ENCODE data around the gene RECK.

Gene RECK

GRCh38 chr9:36041506-36041905, 4.8 kb downstream of the RECK start:
- H3K27me3 ChIP-seq (ENCODE audit: control insufficient read depth, insufficient read depth, low read length), result no peaks in the 10 kb centered on the region
- H3K27ac ChIP-seq (ENCODE audit: low read length), result no peak overlapping the region
- peaks cover 4% of the 10 kb centered on the region for H3K4me1 ChIP-seq (ENCODE audit: control insufficient read depth, low read depth, low read length)
- no peak overlapping the region for H3K9ac ChIP-seq (ENCODE audit: low read length)
- no peaks in the 10 kb centered on the region for H3K36me3 ChIP-seq (ENCODE audit: control insufficient read depth, low read depth, low read length)
- no peak overlapping the region for H3K4me3 ChIP-seq (ENCODE audit: low read length)
- no peaks in the 10 kb centered on the region for H3K9me3 ChIP-seq (ENCODE audit: control insufficient read depth, low read depth, low read length)

DNA sequence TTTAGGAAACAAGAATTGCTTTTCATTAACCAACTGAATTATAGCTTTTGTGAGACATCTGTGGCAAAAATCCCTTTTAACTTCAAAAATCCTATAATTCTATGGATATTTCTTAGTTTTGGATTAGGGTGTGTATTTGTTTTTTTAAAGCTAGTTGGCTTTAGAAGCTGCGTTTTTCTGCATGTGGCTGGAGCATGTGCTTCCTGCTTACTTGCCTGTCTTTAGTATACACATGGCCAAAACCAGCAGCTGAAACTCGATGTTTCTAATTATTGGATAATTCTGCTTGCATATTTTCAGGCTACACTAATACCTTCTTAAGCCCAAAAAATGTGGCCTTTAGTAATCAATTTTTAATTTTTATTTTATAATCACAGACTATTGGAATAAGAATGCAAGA, 8.9 kb downstream of the RECK start:
- Histone ChIP-seq H3K27me3 (ENCODE audit: control insufficient read depth, insufficient read depth, low read length) (no peaks in the 10 kb centered on the region), H3K36me3 (ENCODE audit: control insufficient read depth, low read depth, low read length) (no peaks in the 10 kb centered on the region), H3K9ac (ENCODE audit: low read length) (no peak overlapping the region), H3K27ac (ENCODE audit: low read length) (no peak overlapping the region), H3K9me3 (ENCODE audit: control insufficient read depth, low read depth, low read length) (no peaks in the 10 kb centered on the region), H3K4me3 (ENCODE audit: low read length) (no peak overlapping the region), H3K4me1 (ENCODE audit: control insufficient read depth, low read depth, low read length) (peaks cover 12% of the 10 kb centered on the region)

GRCh38 chr9:36046923-36047322, 10.2 kb downstream of the RECK start:
- no peaks in the 10 kb centered on the region for H3K9me3 ChIP-seq (ENCODE audit: control insufficient read depth, low read depth, low read length)
- no peak overlapping the region for H3K27ac ChIP-seq (ENCODE audit: low read length)
- H3K36me3 ChIP-seq (ENCODE audit: control insufficient read depth, low read depth, low read length), result no peaks in the 10 kb centered on the region
- peaks cover 12% of the 10 kb centered on the region for H3K4me1 ChIP-seq (ENCODE audit: control insufficient read depth, low read depth, low read length)
- no peak overlapping the region for H3K9ac ChIP-seq (ENCODE audit: low read length)
- H3K27me3 ChIP-seq (ENCODE audit: control insufficient read depth, insufficient read depth, low read length), result no peaks in the 10 kb centered on the region
- H3K4me3 ChIP-seq (ENCODE audit: low read length), result no peak overlapping the region

DNA sequence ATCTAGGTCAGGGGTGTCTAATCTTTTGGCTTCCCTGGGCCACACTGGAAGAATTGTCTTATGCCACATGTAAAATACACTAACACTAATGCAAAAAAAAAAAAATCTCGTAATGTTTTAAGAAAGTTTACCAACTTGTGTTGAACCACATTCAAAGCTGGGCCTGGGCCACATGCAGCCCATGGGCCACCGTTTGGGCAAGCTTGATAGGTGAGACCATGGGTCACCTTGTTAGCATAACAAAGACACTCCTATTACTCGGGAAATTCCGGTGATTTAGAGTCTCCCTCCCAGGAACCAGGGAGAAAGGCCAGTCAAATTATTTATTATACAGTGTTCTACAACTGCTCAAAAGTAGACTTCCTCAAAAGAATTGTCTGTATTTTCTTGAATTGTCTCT, 12.7 kb downstream of the RECK start:
- no peaks in the 10 kb centered on the region for H3K27me3 ChIP-seq (ENCODE audit: control insufficient read depth, insufficient read depth, low read length)
- H3K4me3 ChIP-seq (ENCODE audit: low read length), result no peak overlapping the region
- H3K27ac ChIP-seq (ENCODE audit: low read length), result peak overlapping the region; percentile 35
- no peak overlapping the region for H3K9ac ChIP-seq (ENCODE audit: low read length)
- H3K9me3 ChIP-seq (ENCODE audit: control insufficient read depth, low read depth, low read length), result no peaks in the 10 kb centered on the region
- H3K36me3 ChIP-seq (ENCODE audit: control insufficient read depth, low read depth, low read length), result no peaks in the 10 kb centered on the region
- peaks cover 12% of the 10 kb centered on the region for H3K4me1 ChIP-seq (ENCODE audit: control insufficient read depth, low read depth, low read length)

DNA sequence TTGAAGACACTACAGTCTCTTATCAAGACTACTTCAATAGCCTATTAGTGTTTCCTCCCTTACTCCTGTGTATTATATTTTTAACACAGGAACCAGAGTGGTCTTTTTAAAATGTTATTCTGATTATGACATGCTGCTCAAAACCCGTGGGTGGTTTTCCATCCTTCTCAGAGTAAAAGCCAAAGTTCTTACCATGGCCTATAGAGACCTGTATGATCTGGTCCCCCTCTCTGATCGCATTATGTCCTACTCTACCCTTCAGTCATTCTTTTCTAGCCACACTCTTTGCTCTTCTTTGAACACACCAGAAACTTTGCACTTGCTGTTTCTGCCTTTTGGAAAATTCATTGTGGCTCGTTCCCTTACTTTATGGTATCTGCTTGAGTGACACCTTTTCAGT, 13.8 kb downstream of the RECK start:
- Histone ChIP-seq H3K27me3 (ENCODE audit: control insufficient read depth, insufficient read depth, low read length) (no peaks in the 10 kb centered on the region), H3K4me1 (ENCODE audit: control insufficient read depth, low read depth, low read length) (peaks cover 12% of the 10 kb centered on the region), H3K36me3 (ENCODE audit: control insufficient read depth, low read depth, low read length) (no peaks in the 10 kb centered on the region), H3K9me3 (ENCODE audit: control insufficient read depth, low read depth, low read length) (no peaks in the 10 kb centered on the region), H3K4me3 (ENCODE audit: low read length) (no peak overlapping the region), H3K9ac (ENCODE audit: low read length) (no peak overlapping the region), H3K27ac (ENCODE audit: low read length) (no peak overlapping the region)

- H3K36me3 ChIP-seq (ENCODE audit: control insufficient read depth, low read depth, low read length), result no peaks in the 10 kb centered on the region
- no peaks in the 10 kb centered on the region for H3K27me3 ChIP-seq (ENCODE audit: control insufficient read depth, insufficient read depth, low read length)
- no peak overlapping the region for H3K27ac ChIP-seq (ENCODE audit: low read length)
- no peak overlapping the region for H3K9ac ChIP-seq (ENCODE audit: low read length)
- no peaks in the 10 kb centered on the region for H3K9me3 ChIP-seq (ENCODE audit: control insufficient read depth, low read depth, low read length)
- H3K4me1 ChIP-seq (ENCODE audit: control insufficient read depth, low read depth, low read length), result peaks cover 12% of the 10 kb centered on the region
- H3K4me3 ChIP-seq (ENCODE audit: low read length), result no peak overlapping the region
Measured at GRCh38 chr9:36051317-36051716, 14.6 kb downstream of the RECK start.

DNA sequence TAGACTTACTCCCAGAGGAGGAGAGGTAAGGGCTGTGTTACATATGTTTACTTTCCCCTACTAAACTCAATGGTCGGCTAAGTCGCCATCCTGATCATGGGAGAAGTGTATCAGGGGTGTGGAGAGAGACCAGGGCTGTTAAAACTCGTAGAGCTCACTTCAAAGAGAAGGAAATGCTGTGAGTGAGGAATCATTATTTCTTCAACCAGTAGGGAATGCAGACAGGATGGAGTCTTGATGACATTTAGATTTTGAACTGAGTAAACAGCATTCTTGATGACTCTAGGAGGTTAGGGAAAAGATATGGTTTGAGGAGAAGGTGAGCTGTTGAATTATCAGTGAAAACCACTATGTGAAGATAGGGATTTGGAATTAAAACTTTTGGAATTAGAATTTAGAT, 17.3 kb downstream of the RECK start:
- Histone ChIP-seq H3K4me3 (ENCODE audit: low read length) (no peak overlapping the region), H3K9me3 (ENCODE audit: control insufficient read depth, low read depth, low read length) (no peaks in the 10 kb centered on the region), H3K9ac (ENCODE audit: low read length) (no peak overlapping the region), H3K4me1 (ENCODE audit: control insufficient read depth, low read depth, low read length) (peaks cover 9% of the 10 kb centered on the region), H3K27me3 (ENCODE audit: control insufficient read depth, insufficient read depth, low read length) (no peaks in the 10 kb centered on the region), H3K27ac (ENCODE audit: low read length) (no peak overlapping the region), H3K36me3 (ENCODE audit: control insufficient read depth, low read depth, low read length) (no peaks in the 10 kb centered on the region)

DNA sequence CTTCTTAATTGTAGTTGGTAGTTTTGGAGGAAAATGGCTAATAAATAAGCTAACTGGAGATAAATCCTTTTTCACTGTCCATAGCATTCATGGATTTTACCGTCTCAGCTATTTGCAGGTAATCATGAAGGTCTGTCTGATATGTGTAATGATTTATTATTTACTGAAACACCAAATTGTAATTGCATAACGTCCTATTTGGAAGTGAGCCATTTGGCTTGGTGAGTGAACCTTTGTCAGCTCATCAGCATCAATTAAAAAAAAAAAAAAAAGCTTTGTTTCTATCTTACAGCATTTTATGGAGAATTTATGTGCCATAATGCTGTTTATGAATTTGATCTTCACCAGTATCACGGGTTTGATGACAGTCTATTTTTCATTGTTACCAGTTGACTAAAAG, 20.2 kb downstream of the RECK start:
- H3K4me3 ChIP-seq (ENCODE audit: low read length), result no peak overlapping the region
- H3K27ac ChIP-seq (ENCODE audit: low read length), result no peak overlapping the region
- peaks cover 6% of the 10 kb centered on the region for H3K36me3 ChIP-seq (ENCODE audit: control insufficient read depth, low read depth, low read length)
- H3K9ac ChIP-seq (ENCODE audit: low read length), result no peak overlapping the region
- no peaks in the 10 kb centered on the region for H3K9me3 ChIP-seq (ENCODE audit: control insufficient read depth, low read depth, low read length)
- no peaks in the 10 kb centered on the region for H3K27me3 ChIP-seq (ENCODE audit: control insufficient read depth, insufficient read depth, low read length)
- H3K4me1 ChIP-seq (ENCODE audit: control insufficient read depth, low read depth, low read length), result no peaks in the 10 kb centered on the region

DNA sequence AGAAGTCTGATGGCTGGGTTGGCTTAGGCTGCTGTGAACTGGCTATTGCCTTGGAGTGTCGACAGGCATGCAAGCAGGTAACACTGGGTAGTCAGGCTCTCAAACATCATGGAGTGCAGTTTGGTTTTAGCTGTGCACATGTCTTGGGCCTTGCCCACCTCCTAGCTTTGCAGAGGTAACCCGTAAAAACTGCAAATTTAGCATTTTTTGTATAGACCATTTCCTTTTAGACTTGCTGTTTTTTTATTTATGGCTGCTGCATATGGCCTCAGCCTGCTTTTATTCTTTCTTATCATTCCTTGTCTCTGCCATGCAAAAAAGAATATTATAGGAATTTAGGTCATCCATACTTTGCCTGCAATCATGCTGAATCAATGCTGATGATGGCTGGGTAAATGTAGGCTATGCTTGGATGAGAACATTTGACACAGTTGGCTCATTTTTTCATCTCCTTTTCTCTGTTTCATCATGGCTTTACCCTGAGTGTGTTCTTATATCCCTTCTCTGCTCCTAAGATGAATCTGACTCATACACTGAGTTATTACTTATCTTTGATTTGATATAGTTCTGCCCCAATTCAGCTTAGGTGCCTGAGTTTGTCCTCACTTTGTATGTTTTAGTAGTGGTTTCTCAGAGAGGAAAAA, 27.2 kb downstream of the RECK start:
- Histone ChIP-seq H3K27me3 (ENCODE audit: control insufficient read depth, insufficient read depth, low read length) (no peaks in the 10 kb centered on the region), H3K9me3 (ENCODE audit: control insufficient read depth, low read depth, low read length) (no peaks in the 10 kb centered on the region), H3K36me3 (ENCODE audit: control insufficient read depth, low read depth, low read length) (peaks cover 25% of the 10 kb centered on the region), H3K27ac (ENCODE audit: low read length) (no peak overlapping the region), H3K9ac (ENCODE audit: low read length) (no peak overlapping the region), H3K4me3 (ENCODE audit: low read length) (no peak overlapping the region), H3K4me1 (ENCODE audit: control insufficient read depth, low read depth, low read length) (no peaks in the 10 kb centered on the region)

GRCh38 chr9:36064448-36065037, 27.8 kb downstream of the RECK start:
- H3K4me3 ChIP-seq (ENCODE audit: low read length), result no peak overlapping the region
- H3K27ac ChIP-seq (ENCODE audit: low read length), result no peak overlapping the region
- no peaks in the 10 kb centered on the region for H3K4me1 ChIP-seq (ENCODE audit: control insufficient read depth, low read depth, low read length)
- no peaks in the 10 kb centered on the region for H3K27me3 ChIP-seq (ENCODE audit: control insufficient read depth, insufficient read depth, low read length)
- H3K9ac ChIP-seq (ENCODE audit: low read length), result no peak overlapping the region
- H3K36me3 ChIP-seq (ENCODE audit: control insufficient read depth, low read depth, low read length), result peaks cover 25% of the 10 kb centered on the region
- H3K9me3 ChIP-seq (ENCODE audit: control insufficient read depth, low read depth, low read length), result no peaks in the 10 kb centered on the region

GRCh38 chr9:36074055-36074454, 37.3 kb downstream of the RECK start:
- no peaks in the 10 kb centered on the region for H3K36me3 ChIP-seq (ENCODE audit: control insufficient read depth, low read depth, low read length)
- no peaks in the 10 kb centered on the region for H3K9me3 ChIP-seq (ENCODE audit: control insufficient read depth, low read depth, low read length)

DNA sequence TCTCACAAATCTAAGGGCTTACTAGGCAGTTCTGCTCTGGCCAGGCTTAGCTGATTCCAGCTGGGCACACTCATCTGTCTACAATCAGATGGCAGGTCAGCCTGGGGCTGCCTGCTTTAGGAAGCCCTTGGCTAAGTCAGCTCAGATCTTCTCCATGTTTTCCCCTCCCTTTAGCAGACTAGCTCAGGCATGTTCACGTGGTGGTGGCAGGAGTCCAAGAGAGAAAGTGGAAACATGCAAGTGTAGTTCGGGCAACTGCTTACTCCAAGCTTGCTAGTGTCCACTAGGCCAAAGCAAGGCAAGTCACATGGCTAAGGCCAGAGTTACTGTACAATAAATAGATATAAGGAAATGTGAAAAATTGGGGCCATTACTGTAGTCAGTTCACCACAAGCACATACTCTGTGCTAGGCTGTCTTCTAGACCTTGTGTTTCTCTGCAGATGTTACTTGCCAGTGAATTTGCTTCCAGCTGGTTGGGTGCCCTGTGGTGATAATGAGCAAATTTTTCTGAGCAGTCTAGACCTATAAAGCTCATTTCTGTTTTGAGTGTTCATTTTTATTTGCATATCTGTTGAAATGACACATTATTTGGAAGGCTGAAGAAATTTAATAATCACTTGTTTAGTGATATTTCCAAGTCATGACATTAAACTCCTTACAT, 38.3 kb downstream of the RECK start:
- H3K4me3 ChIP-seq (ENCODE audit: low read length), result no peak overlapping the region
- H3K4me1 ChIP-seq (ENCODE audit: control insufficient read depth, low read depth, low read length), result no peaks in the 10 kb centered on the region
- no peaks in the 10 kb centered on the region for H3K27me3 ChIP-seq (ENCODE audit: control insufficient read depth, insufficient read depth, low read length)
- no peaks in the 10 kb centered on the region for H3K9me3 ChIP-seq (ENCODE audit: control insufficient read depth, low read depth, low read length)
- H3K9ac ChIP-seq (ENCODE audit: low read length), result no peak overlapping the region
- no peaks in the 10 kb centered on the region for H3K36me3 ChIP-seq (ENCODE audit: control insufficient read depth, low read depth, low read length)
- H3K27ac ChIP-seq (ENCODE audit: low read length), result no peak overlapping the region

More at GRCh38 chr9:36074055-36074454, 37.3 kb downstream of the RECK start:
- Histone ChIP-seq H3K9ac (ENCODE audit: low read length) (no peak overlapping the region), H3K4me3 (ENCODE audit: low read length) (no peak overlapping the region), H3K4me1 (ENCODE audit: control insufficient read depth, low read depth, low read length) (no peaks in the 10 kb centered on the region), H3K27me3 (ENCODE audit: control insufficient read depth, insufficient read depth, low read length) (no peaks in the 10 kb centered on the region), H3K27ac (ENCODE audit: low read length) (no peak overlapping the region)
